IPS DF 6.9 (cell line): ENCODE measurements around the gene IPCEF1.
A peak's percentile ranks its signal among the peaks of the same experiment; 100 is the strongest.

Source experiments
- DNase-seq: peaks from one replicate; pipeline ENCODE4 v3.0.0-alpha.2; 2013; ENCODE audit warnings: low read depth, low spot score
- H3K27ac ChIP-seq: one replicate; pipeline ENCODE4 v1.5.1; 2013; ENCODE audit warnings: low read length, control low read depth
- H3K27me3 ChIP-seq: 2 replicates; pipeline ENCODE4 v1.6.1; 2013; ENCODE audit warnings: mild to moderate bottlenecking, low read length; ENCODE audit not compliant: control insufficient read depth, insufficient read depth
- H3K36me3 ChIP-seq: 2 replicates; pipeline ENCODE4 v1.6.1; 2013; ENCODE audit warnings: low read length; ENCODE audit not compliant: control insufficient read depth, insufficient read depth
- H3K4me1 ChIP-seq: 2 replicates; pipeline ENCODE4 v1.6.1; 2013; ENCODE audit warnings: low read length; ENCODE audit not compliant: control insufficient read depth, insufficient read depth
- H3K4me3 ChIP-seq: 2 replicates; pipeline ENCODE4 v1.5.1; 2013; ENCODE audit warnings: mild to moderate bottlenecking, low read length
- H3K9me3 ChIP-seq: 2 replicates; pipeline ENCODE4 v1.6.1; 2013; ENCODE audit warnings: low read length, inconsistent platforms; ENCODE audit not compliant: control insufficient read depth, insufficient read depth
- WGBS: extraction: QIAGEN DNeasy Blood & Tissue Kit; methylation state at CpG from one replicate; pipeline ENCODE4 v1.1.7; 2013; ENCODE audit warnings: mixed read lengths, missing lambda C conversion rate; ENCODE audit not compliant: insufficient read length, insufficient coverage; 5-methylcytosine and 5-hydroxymethylcytosine counted together

The IPCEF1 gene

DNA sequence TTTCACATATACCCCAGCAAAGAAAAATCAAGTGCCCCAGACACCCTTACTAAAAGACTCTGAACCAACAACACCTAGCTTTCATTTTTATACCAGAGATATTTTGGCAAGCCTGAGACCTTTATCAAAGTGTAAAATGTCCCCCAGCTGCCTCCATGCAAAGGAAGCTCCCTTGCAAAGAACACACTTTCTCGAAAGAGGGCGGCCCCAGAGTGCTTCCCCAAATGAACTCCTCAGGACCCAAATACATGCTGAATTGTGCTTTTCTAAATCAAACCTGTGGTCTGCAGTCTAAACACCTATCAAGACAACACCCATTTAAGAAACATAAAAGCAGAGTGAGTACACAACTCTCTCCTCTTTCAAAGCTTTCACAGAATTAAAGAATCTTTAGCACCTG, 490 bp downstream of the IPCEF1 start:
- Histone ChIP-seq H3K9me3 (no peaks in the 10 kb centered on the region), H3K27ac (no peak overlapping the region), H3K4me1 (no peaks in the 10 kb centered on the region), H3K4me3 (no peak overlapping the region), H3K27me3 (no peaks in the 10 kb centered on the region), H3K36me3 (no peaks in the 10 kb centered on the region)
- no peak for DNase-seq
- WGBS = no CpG with 5 or more reads among the region's 2 CpGs

DNA sequence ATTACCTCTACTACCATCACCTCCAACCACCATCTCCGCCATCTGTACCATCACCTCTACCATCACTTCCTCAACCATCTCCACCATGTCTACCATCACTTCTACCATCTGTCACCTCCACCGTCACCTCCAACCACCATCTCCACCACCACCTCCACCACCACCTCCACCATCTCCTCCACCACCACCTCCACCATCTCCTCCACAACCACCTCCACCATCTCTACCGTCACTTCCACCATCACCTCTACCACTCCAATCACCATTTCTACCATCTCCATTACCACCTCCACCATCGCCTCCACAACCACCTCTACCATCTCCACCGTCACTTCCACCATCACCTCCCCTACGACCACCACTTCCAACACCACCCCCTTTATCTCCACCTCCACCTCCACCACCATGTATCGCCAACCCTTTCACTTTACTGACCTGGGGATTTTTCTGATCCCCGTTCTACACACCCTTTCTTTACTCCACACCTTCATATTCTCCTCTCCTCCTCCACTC, 2.3 kb downstream of the IPCEF1 start:
- Histone ChIP-seq H3K27me3 (no peaks in the 10 kb centered on the region), H3K36me3 (no peaks in the 10 kb centered on the region), H3K9me3 (no peaks in the 10 kb centered on the region), H3K27ac (no peak overlapping the region), H3K4me3 (no peak overlapping the region), H3K4me1 (no peaks in the 10 kb centered on the region)
- DNase-seq = no peak
- WGBS = 100% methylated on average over 8 of the region's 8 CpGs

DNA sequence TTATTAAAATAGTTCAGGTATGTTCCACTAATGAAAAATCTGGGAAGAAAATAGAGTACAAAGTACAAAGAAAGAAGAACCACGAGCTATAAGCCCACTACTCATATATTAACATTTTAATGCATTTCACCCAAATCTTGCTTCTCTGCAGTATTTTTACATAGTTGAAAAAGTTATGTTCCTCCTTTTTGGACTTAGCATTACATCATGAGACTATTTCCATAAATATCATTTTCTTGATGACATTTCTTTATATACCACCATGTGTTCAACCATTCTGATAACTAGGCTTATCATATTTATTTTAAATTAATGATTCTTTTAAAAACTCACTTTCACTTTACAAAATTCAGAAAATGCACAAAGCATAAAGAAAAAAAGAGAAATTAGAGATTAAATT, 3.0 kb downstream of the IPCEF1 start:
- no CpG with 5 or more reads among the region's 1 CpG for WGBS
- no peaks in the 10 kb centered on the region for H3K27me3 ChIP-seq
- no peaks in the 10 kb centered on the region for H3K36me3 ChIP-seq
- no peaks in the 10 kb centered on the region for H3K4me1 ChIP-seq
- no peak overlapping the region for H3K27ac ChIP-seq
- H3K9me3 ChIP-seq = no peaks in the 10 kb centered on the region
- no peak for DNase-seq
- H3K4me3 ChIP-seq = no peak overlapping the region

DNA sequence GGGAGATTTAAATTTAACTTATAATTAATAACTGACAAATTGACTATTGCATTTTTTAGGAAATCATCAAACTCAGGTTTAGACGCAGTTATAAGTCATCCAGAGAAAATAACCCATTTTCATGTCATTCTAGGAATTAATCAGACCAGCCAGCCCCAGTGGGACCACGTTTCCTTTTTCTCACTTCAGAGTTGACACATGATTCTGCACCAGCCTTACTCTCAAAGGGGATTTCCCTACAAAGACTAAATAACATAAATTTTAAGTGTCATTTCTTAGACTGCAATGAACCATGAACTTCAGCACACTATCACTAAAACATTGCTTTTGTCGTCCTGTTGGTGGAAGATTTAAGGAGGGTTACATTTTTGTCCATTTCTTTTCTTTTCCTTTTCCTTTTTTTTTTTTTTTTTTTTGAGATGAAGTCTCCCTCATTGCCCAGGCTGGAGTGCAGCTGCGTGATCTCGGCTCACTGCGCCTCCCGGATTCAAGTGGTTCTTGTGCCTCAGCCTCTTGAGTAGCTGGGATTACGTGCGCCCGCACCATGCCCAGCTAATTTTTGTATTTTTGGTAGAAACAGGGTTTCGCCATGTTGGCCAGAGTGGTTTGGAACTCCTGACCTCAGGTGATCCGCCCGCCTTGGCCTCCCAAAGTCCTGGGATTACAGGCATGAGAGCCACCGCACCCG, 3.6 kb downstream of the IPCEF1 start:
- Histone ChIP-seq H3K27me3 (no peaks in the 10 kb centered on the region), H3K9me3 (no peaks in the 10 kb centered on the region), H3K4me3 (no peak overlapping the region), H3K27ac (no peak overlapping the region), H3K4me1 (no peaks in the 10 kb centered on the region), H3K36me3 (no peaks in the 10 kb centered on the region)
- WGBS = no CpG with 5 or more reads among the region's 15 CpGs
- no peak for DNase-seq

DNA sequence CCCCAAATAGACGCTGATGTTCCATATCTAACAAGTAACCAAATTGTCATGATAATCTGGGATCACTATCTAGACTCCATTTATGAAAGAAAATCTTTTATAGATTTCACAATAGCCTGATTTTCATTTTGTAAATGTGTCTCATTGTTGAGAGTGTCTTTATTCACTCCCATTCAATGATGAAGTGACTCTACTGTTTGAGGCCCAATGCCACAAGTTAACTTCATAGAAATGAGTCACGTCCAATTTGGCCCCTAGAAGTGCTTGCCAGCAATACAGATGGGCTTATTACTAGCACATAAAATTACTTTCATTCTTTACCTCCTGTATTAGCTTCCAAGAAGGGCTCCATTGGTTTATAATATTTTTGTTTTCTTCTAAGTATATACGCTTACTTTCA, 6.3 kb downstream of the IPCEF1 start:
- DNase-seq = no peak
- Histone ChIP-seq H3K4me3 (no peak overlapping the region), H3K9me3 (no peaks in the 10 kb centered on the region), H3K27me3 (no peaks in the 10 kb centered on the region), H3K4me1 (no peaks in the 10 kb centered on the region), H3K36me3 (no peaks in the 10 kb centered on the region), H3K27ac (no peak overlapping the region)
- no CpG with 5 or more reads among the region's 3 CpGs for WGBS

DNA sequence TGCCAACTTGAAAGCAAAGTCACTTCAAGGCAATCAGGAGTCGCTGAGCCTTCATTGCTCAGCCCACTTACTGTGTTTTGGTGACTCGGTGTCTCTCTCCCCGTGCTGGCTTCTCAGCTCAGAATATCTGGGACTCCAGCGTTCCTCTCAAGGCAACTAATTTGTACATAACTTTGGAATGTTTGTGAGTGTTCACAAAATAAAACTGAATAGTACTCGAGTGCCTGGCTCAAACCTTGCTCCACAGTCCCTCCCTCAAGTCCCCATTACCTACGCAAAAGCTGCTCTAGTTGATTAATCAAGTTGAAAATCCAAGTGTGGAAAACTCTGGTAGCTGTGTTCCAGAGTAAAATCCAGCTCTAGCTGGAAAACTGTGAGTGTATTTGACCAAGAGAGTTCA, 8.6 kb downstream of the IPCEF1 start:
- no peak overlapping the region for H3K27ac ChIP-seq
- H3K4me3 ChIP-seq = no peak overlapping the region
- H3K4me1 ChIP-seq = 0 out of 2 replicates have a peak, but pooled peaks cover 1% of the 10 kb centered on the region
- H3K27me3 ChIP-seq = no peaks in the 10 kb centered on the region
- H3K9me3 ChIP-seq = no peaks in the 10 kb centered on the region
- WGBS = no CpG with 5 or more reads among the region's 6 CpGs
- H3K36me3 ChIP-seq = no peaks in the 10 kb centered on the region
- no peak for DNase-seq

DNA sequence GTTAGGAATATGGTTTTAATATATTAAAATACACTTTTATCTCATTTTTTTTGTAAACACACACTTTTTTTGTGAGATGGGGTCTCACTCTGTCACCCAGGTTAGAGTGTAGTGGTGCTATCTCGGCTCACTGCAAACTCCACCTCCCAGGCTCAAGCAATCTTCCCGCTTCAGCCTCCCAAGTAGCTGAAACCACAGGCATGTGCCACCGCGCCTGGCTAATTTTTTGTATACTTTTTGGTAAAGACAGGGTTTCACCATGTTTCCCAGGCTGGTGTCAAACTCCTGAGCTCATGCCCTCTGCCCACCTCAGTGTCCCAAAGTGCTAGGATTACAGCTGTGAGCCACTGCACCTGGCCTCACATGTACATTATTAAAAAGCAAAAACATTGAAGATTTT, 10.8 kb downstream of the IPCEF1 start:
- no peaks in the 10 kb centered on the region for H3K27me3 ChIP-seq
- no peak for DNase-seq
- no peaks in the 10 kb centered on the region for H3K9me3 ChIP-seq
- H3K36me3 ChIP-seq = no peaks in the 10 kb centered on the region
- H3K27ac ChIP-seq = no peak overlapping the region
- no peak overlapping the region for H3K4me3 ChIP-seq
- WGBS = no CpG with 5 or more reads among the region's 4 CpGs
- H3K4me1 ChIP-seq = 0 out of 2 replicates have a peak, but pooled peaks cover 1% of the 10 kb centered on the region

DNA sequence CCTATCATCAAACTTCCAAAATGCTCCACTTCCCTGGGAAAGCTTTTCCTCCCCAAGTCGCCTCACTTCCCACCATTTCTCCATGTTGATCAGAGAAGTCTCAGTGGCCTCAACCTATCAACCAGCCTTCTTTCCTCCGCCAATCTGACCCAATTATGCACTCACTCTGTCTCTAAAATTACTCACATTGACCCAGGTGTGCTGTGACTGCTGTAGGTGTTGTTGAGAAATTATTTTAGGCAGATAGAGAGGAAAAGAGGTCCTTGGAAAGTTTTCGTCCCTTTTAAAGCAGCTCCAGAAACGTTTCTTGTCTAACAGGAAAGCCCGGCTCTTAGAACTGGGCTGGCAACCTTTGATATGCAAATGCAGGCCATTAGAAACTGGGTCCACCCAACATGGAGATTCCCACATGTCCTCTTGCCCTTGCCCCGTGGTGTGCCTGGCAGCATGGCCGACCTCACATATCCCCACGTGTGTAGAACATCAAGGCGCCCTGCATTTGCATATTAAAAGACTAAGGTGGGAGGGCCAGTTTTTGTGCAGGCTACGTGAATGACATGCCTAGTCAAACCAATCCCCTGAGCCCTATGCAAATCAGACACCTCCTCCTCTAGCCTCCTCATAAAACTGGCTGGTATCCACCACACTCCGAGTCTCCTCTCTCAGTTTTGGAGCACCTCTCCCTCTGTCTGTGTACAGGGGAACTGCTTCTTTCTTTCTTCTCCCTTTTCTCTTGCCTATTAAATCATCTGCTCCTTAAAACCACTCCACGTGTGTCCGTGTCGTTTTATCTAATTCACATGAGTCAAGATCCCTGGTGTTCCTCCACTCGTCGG, 12.9 kb downstream of the IPCEF1 start:
- Histone ChIP-seq H3K27me3 (no peaks in the 10 kb centered on the region), H3K4me1 (0 out of 2 replicates have a peak, but pooled peaks cover 1% of the 10 kb centered on the region), H3K9me3 (no peaks in the 10 kb centered on the region), H3K4me3 (no peak overlapping the region), H3K27ac (no peak overlapping the region), H3K36me3 (no peaks in the 10 kb centered on the region)
- DNase-seq = peak; percentile 50
- WGBS = no CpG with 5 or more reads among the region's 16 CpGs

DNA sequence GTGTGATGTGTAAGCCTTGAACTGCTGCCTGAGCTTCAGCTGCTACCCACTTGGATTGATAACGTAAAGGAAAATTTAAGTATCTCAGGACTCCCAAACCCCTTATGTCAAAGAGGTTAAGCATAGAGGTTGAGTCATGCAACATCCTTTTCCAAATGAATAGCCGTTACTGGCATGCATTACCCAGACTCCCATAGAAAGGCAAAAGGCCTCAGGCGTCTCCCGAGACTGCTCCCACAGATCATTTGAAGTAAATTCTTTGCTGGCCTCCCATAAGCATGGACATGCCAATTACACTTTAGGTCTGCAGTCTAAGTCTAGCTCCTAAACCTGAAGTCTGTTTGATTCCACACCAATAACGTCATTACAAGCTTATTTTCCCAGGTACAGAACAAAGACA, 14.7 kb downstream of the IPCEF1 start:
- no peak for DNase-seq
- WGBS = no CpG with 5 or more reads among the region's 5 CpGs
- Histone ChIP-seq H3K36me3 (no peaks in the 10 kb centered on the region), H3K27me3 (no peaks in the 10 kb centered on the region), H3K9me3 (no peaks in the 10 kb centered on the region), H3K4me1 (0 out of 2 replicates have a peak, but pooled peaks cover 1% of the 10 kb centered on the region), H3K4me3 (no peak overlapping the region), H3K27ac (no peak overlapping the region)

DNA sequence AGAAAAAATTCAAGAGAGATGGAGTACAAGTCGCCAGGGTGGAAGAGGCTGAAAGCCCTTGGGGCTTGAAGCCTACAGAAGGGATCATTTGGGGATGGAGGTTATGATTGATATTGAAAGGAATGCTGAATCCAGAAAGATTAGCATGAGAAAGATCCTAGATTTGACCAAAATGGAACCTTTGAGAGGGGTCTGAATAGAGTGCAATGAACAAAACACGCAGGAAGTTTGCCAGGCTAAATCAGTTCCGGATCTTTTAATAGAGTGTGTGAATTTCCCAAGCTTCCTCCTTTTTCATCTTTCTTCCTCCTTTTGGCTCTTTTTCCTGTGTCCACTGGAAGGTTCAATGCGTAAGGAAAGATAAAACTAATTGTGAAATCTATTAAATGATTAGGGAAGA, 15.3 kb downstream of the IPCEF1 start:
- H3K4me3 ChIP-seq = no peak overlapping the region

More for the DNA sequence above, 15.3 kb downstream of the IPCEF1 start:
- 0 out of 2 replicates have a peak, but pooled peaks cover 1% of the 10 kb centered on the region for H3K4me1 ChIP-seq
- H3K27ac ChIP-seq = no peak overlapping the region
- no peaks in the 10 kb centered on the region for H3K9me3 ChIP-seq
- no CpG with 5 or more reads among the region's 4 CpGs for WGBS
- DNase-seq = no peak
- no peaks in the 10 kb centered on the region for H3K36me3 ChIP-seq
- H3K27me3 ChIP-seq = no peaks in the 10 kb centered on the region
